ENCODE data around the gene LRRC73. TPM values are rescaled to one million over a fixed set of nuclear protein-coding genes. Genes with fewer than 3 reads are reported as not detected.

The LRRC73 gene
- total and polyA plus RNA-seq, 2 of the 8 experiments (the other 6 are each of a cell fraction or from before 2014, with no cell fraction given) = 0.24 to 0.26 TPM

DNA sequence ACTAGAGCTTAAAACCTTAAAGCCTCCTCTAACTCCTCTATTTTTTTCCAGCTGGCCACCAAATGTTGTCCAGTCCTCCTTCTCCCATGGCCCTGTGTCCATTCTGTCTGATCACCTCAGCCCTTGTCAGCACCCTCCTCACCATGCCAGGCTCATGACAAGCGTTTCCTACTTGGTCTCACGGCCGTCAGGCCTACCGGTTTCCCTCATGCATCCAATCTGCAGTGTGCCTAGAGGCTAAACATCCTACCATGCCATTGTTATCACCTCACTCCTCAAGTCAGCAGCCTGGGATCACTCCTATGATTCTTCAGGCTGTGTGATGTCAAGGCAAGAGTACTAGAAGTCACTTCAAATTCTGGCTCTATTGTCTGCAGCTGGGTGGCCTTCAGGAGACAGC lies 42.4 kb downstream of the LRRC73 start:
- H3K14ac ChIP-seq (ENCODE audit: insufficient read length) = no peak overlapping the region
- no peaks in the 10 kb centered on the region for H3K23me2 ChIP-seq (ENCODE audit: low read depth, low read length)
- FAIRE-seq (no peak), DNase-seq (ENCODE audit: low read depth in 1 of 2, low spot score in 2 of 2) (no peak)
- no peak overlapping the region for H3K56ac ChIP-seq (replicated peaks; ENCODE audit: insufficient read length, low read depth, low read length)
- no peaks in the 10 kb centered on the region for H3K9me3 ChIP-seq (ENCODE audit: insufficient read depth in 2 of 2, low read depth in 1 of 2, low read length in 1 of 2)
- H2AFZ ChIP-seq (ENCODE audit: low read length) = no peak overlapping the region
- 88% methylated on average over 4 of the region's 4 CpGs; no CpG with 5 or more reads in 1 of the 2 experiments for WGBS, 2 experiments (ENCODE audit: extremely low coverage in 1 of 2, insufficient coverage in 1 of 2, insufficient read length in 1 of 2, insufficient replicate concordance in 2 of 2, low coverage in 1 of 2, low lambda C conversion rate in 2 of 2, missing lambda C conversion rate in 1 of 2)
- H2BK120ac ChIP-seq (replicated peaks; ENCODE audit: low read depth, low read length) = no peak overlapping the region
- H3K4me3 ChIP-seq (ENCODE audit: extremely low read depth in 1 of 4, insufficient read depth in 2 of 4, low read depth in 3 of 4, low read length in 4 of 4) = no peak overlapping the region
- H4K5ac ChIP-seq (ENCODE audit: insufficient read length, low read depth, low read length) = no peak overlapping the region
- H3K79me2 ChIP-seq (ENCODE audit: control insufficient read depth in 1 of 2, insufficient read depth in 2 of 2, low read length in 2 of 2) = no peaks in the 10 kb centered on the region
- H3K79me1 ChIP-seq (ENCODE audit: low read depth, low read length) = no peaks in the 10 kb centered on the region
- no peak overlapping the region for H2AK5ac ChIP-seq (ENCODE audit: low read depth, low read length)
- H4K20me1 ChIP-seq (replicated peaks in 1 of 2; ENCODE audit: control insufficient read depth in 1 of 2, insufficient read depth in 2 of 2, low read length in 2 of 2) = no peaks in the 10 kb centered on the region
- H3K4me2 ChIP-seq (ENCODE audit: insufficient read depth in 1 of 2, low read depth in 2 of 2, low read length in 2 of 2) = no peak overlapping the region
- no peak overlapping the region for H3K18ac ChIP-seq (ENCODE audit: extremely low read depth, low read length)
- H3K4ac ChIP-seq (replicated peaks; ENCODE audit: insufficient read length, low read depth, low read length) = no peak overlapping the region
- H4K8ac ChIP-seq (ENCODE audit: extremely low read depth, insufficient read depth, low read length) = no peak overlapping the region
- H3K27me3 ChIP-seq (replicated peaks in 1 of 4; ENCODE audit: control insufficient read depth in 3 of 4, extremely low read depth in 1 of 4, insufficient read depth in 3 of 4, low read length in 3 of 4) = no peaks in the 10 kb centered on the region
- no peak overlapping the region for H2BK20ac ChIP-seq (ENCODE audit: low read length)
- POLR2A ChIA-PET (ENCODE audit: partially characterized antibody) = interaction anchor here (0.6 to 1.5 kb wide), 3 partner anchors 9 to 184 kb away, joined by 4 to 5 read pairs (median 4); partner anchors contain the start of gene TJAP1
- H2BK12ac ChIP-seq (ENCODE audit: low read depth, low read length) = no peak overlapping the region
- no peak overlapping the region for H3K9ac ChIP-seq (replicated peaks in 1 of 4; ENCODE audit: extremely low read depth in 1 of 4, low read depth in 3 of 4, low read length in 3 of 4)
- no peak overlapping the region for H3K27ac ChIP-seq (ENCODE audit: low read depth, low read length)
- no peak overlapping the region for H3K23ac ChIP-seq (ENCODE audit: insufficient read length)
- no peak overlapping the region for H2BK5ac ChIP-seq (ENCODE audit: low read depth, low read length)
- H3K4me1 ChIP-seq (replicated peaks in 1 of 4; ENCODE audit: control insufficient read depth in 3 of 4, insufficient read depth in 4 of 4, low read length in 3 of 4) = peaks cover 0 to 8% (median 5%) of the 10 kb centered on the region in 4 experiments; a peak in 4 of 7 replicates
- CTCF ChIA-PET (ENCODE audit: partially characterized antibody) = interaction anchor here (0.6 to 32.9 kb wide), 5 partner anchors 10 to 79 kb away, joined by 3 to 536 read pairs (median 4); partner anchors contain the start of gene LRRC73
- H4K91ac ChIP-seq (replicated peaks; ENCODE audit: insufficient read length, low read length) = no peak overlapping the region
- no peak overlapping the region for H2BK15ac ChIP-seq (ENCODE audit: low read length)
- H3K36me3 ChIP-seq (ENCODE audit: control insufficient read depth in 2 of 4, insufficient read depth in 4 of 4, low read length in 3 of 4) = no peaks in the 10 kb centered on the region
- no peak for TF ChIP-seq MAX (IDR thresholded peaks at IDR 0.05)
- no peak for TF ChIP-seq RAD21 (IDR thresholded peaks at IDR 0.05 in 1 of 2, conservative IDR thresholded peaks at IDR 0.05 in 1 of 2; ENCODE audit: low read depth in 2 of 2, low read length in 2 of 2)
- TF ChIP-seq SP4 (IDR thresholded peaks at IDR 0.05; ENCODE audit: low read length) = no peak
- no peak for TF ChIP-seq CHD1 (IDR thresholded peaks at IDR 0.05; ENCODE audit: low read depth, low read length)
- no peak for TF ChIP-seq RFX5 (IDR thresholded peaks at IDR 0.05; ENCODE audit: borderline replicate concordance, low read depth, low read length)
- TF ChIP-seq POLR2A (IDR thresholded peaks at IDR 0.05; ENCODE audit: control extremely low read depth in 1 of 2, low read depth in 2 of 2, low read length in 2 of 2) = no peak
- TF ChIP-seq CBX5 (IDR thresholded peaks at IDR 0.05; ENCODE audit: low read depth, low read length) = no peak
- TF ChIP-seq, protein P1, sequence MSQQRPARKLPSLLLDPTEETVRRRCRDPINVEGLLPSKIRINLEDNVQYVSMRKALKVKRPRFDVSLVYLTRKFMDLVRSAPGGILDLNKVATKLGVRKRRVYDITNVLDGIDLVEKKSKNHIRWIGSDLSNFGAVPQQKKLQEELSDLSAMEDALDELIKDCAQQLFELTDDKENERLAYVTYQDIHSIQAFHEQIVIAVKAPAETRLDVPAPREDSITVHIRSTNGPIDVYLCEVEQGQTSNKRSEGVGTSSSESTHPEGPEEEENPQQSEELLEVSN (IDR thresholded peaks at IDR 0.05) = no peak
- no peak for TF ChIP-seq TAF1 (IDR thresholded peaks at IDR 0.05; ENCODE audit: low read depth, low read length)
- TF ChIP-seq KDM1A (IDR thresholded peaks at IDR 0.05; ENCODE audit: borderline replicate concordance, low read length) = no peak
- no peak for TF ChIP-seq RBBP5 (IDR thresholded peaks at IDR 0.05; ENCODE audit: borderline replicate concordance, low read depth, low read length)
- TF ChIP-seq SP2 (IDR thresholded peaks at IDR 0.05; ENCODE audit: low read length) = no peak
